ENCODE measurements around the gene DNMT3B. TPM values are rescaled to one million over a fixed set of nuclear protein-coding genes. Genes with fewer than 3 reads are reported as not detected.

Gene DNMT3B
- total RNA-seq, 1 donor from 2014 or later = 6.5 TPM

DNA sequence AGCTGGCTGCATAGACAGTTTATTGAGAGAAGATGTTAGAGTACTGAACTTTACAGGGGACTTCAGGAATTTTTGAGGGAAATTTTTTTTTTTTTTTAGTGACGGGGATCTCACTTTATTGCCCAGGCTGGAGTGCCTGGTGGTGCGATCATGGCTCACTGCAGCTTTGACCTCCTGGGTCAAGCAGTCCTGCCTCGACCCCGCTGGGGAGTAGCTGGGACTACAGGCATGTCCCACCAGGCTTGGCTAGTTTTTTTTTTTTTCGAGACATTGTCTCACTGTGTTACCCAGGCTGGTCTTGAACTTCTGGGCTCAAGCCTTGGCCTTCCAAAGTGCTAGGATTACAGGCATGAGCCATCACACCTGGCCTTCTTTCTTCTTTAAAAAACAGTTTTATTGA is 85.8 kb downstream of the DNMT3B start:
- FAIRE-seq = no peak

DNA sequence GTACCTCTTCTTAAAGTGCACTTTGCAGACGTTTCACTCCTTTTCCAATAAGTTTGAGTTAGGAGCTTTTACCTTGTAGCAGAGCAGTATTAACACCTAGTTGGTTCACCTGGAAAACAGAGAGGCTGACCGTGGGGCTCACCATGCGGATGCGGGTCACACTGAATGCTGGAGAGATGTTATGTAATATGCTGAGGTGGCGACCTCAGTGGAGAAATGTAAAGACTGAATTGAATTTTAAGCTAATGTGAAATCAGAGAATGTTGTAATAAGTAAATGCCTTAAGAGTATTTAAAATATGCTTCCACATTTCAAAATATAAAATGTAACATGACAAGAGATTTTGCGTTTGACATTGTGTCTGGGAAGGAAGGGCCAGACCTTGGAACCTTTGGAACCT is 86.7 kb downstream of the DNMT3B start:
- no peak for FAIRE-seq
- no peak for DNase-seq (ENCODE audit: low spot score in 2 of 2)

More for the DNA sequence above, 85.8 kb downstream of the DNMT3B start:
- no peak for DNase-seq (ENCODE audit: low spot score in 2 of 2)

DNA sequence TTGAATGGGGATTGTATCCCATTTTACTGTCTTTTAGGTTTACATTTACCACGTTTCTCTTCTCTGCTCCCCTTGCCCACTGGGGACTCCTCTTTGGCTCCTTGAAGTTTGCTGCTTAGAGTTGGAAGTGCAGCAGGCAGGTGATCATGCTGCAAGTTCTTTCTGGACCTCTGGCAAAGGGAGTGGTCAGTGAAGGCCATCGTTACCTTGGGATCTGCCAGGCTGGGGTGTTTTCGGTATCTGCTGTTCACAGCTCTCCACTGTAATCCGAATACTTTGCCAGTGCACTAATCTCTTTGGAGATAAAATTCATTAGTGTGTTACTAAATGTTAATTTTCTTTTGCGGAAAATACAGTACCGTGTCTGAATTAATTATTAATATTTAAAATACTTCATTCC is 87.4 kb downstream of the DNMT3B start:
- FAIRE-seq (no peak), DNase-seq (ENCODE audit: low spot score in 2 of 2) (no peak)

DNA sequence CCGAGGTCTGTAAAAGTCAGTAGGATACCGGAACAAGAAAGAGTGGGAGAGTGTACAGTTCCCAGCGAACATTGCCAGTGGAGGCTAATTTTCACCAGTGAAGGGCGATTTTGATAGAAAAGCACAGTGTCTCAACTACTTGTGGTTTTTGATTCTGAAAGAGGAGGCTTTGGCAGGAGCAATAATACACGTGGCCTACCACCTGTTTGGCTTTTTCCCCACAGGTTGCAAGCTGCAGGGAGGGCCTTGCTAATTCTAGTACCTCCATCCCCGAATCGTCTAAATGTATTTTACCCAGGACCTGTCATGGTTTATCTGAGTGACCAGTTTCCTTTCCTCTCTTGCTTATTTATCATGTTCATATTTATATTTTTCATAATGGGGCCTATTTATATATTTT is 93.2 kb downstream of the DNMT3B start:
- FAIRE-seq = no peak

DNA sequence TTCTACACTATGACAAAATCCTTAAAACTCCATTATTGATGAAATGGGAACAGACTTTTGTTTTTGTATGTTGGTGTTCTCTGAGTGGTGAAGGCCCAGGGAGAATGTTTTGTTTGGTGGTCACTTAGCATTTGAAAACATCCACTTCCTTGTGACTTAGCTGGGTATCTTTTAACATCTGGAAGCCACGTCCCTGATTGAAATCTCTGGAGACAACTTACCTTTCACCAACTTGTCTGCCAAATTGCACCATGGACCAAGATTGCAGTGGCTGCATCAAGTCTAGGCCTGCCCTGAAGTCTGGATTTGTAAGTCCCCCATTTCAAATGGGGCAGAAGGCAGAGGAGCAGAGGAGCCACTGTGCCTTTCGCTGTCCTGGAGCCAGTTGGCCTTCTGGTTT is 96.0 kb downstream of the DNMT3B start:
- FAIRE-seq = no peak
- no peak for DNase-seq (ENCODE audit: low spot score in 2 of 2)

More for the DNA sequence above, 93.2 kb downstream of the DNMT3B start:
- DNase-seq (ENCODE audit: low spot score in 2 of 2) = no peak

Other genes starting within 250 kb of the DNMT3B start
- gene NOL4L, start 177.1 kb upstream of the DNMT3B start, total RNA-seq = 13.0 TPM
- under 0.01 TPM for gene C20orf203, start 88.4 kb upstream of the DNMT3B start, total RNA-seq
- 23.2 TPM for gene COMMD7, start 18.9 kb upstream of the DNMT3B start, total RNA-seq
- 103 TPM for gene MAPRE1, start 57.6 kb downstream of the DNMT3B start, total RNA-seq
- gene EFCAB8, start 96.5 kb downstream of the DNMT3B start, total RNA-seq = not detected
- not detected for gene SUN5, start 242.0 kb downstream of the DNMT3B start, total RNA-seq
- gene BPIFB2, start 245.3 kb downstream of the DNMT3B start, total RNA-seq = not detected